ENCODE measurements around the gene POU2F3. TPM values are rescaled to one million over a fixed set of nuclear protein-coding genes. Genes with fewer than 3 reads are reported as not detected.

POU2F3 gene
- total RNA-seq, 1 experiment from 2014 or later: 0.62 TPM

- H3K36me3 ChIP-seq (ENCODE audit: low read depth, low read length): no peaks in the 10 kb centered on the region
- no peak overlapping the region for H3K4me2 ChIP-seq (ENCODE audit: low read length)
- H3K27me3 ChIP-seq (ENCODE audit: low read length): peaks cover 3% of the 10 kb centered on the region; the same call in 1 of the 2 replicates
- BruUV-seq (replicated peaks): no TSS peak
- H3K9me3 ChIP-seq (ENCODE audit: low read length): no peaks in the 10 kb centered on the region
- TF ChIP-seq EZH2phosphoT487 (IDR thresholded peaks at IDR 0.05; ENCODE audit: borderline replicate concordance, low read length) (no peak), EZH2 (IDR thresholded peaks at IDR 0.05; ENCODE audit: low read length, unreplicated experiment) (no peak), CTCF (conservative IDR thresholded peaks at IDR 0.05; ENCODE audit: low read depth, low read length) (no peak)
- H3K9ac ChIP-seq (ENCODE audit: low read length): no peak overlapping the region
- H3K4me1 ChIP-seq (ENCODE audit: insufficient read depth, low read length): no peaks in the 10 kb centered on the region
- DNase-seq (no peak), ATAC-seq (no peak)
- no peak overlapping the region for H3K4me3 ChIP-seq (ENCODE audit: low read length)
- no peaks in the 10 kb centered on the region for H3K79me2 ChIP-seq (ENCODE audit: low read length)
- POLR2A ChIA-PET (ENCODE audit: unreplicated experiment): no interaction called here
- no peak overlapping the region for H2AFZ ChIP-seq (ENCODE audit: low read length)
- no peaks in the 10 kb centered on the region for H4K20me1 ChIP-seq (ENCODE audit: low read length)
- no peaks in the 10 kb centered on the region for H3F3A ChIP-seq (ENCODE audit: low read length, unreplicated experiment)
- H3K9me2 ChIP-seq (replicated peaks; ENCODE audit: low read length): no peaks in the 10 kb centered on the region
- no peak overlapping the region for H3K27ac ChIP-seq (ENCODE audit: low read length)
- CTCF ChIA-PET: no interaction called here
- intact Hi-C loops (cut with micrococcal nuclease): no loop called here
Observed at GRCh38 chr11:120198403-120198786, 41.5 kb upstream of the POU2F3 start.

- Histone ChIP-seq H4K20me1 (ENCODE audit: low read length) (no peaks in the 10 kb centered on the region), H3K4me2 (ENCODE audit: low read length) (no peak overlapping the region), H3K9me2 (replicated peaks; ENCODE audit: low read length) (no peaks in the 10 kb centered on the region), H3K9ac (ENCODE audit: low read length) (no peak overlapping the region), H2AFZ (ENCODE audit: low read length) (no peak overlapping the region), H3K27ac (ENCODE audit: low read length) (no peak overlapping the region), H3K4me1 (ENCODE audit: insufficient read depth, low read length) (no peaks in the 10 kb centered on the region), H3F3A (ENCODE audit: low read length, unreplicated experiment) (no peaks in the 10 kb centered on the region), H3K36me3 (ENCODE audit: low read depth, low read length) (no peaks in the 10 kb centered on the region), H3K79me2 (ENCODE audit: low read length) (no peaks in the 10 kb centered on the region), H3K27me3 (ENCODE audit: low read length) (peaks cover 3% of the 10 kb centered on the region; the same call in 1 of the 2 replicates), H3K9me3 (ENCODE audit: low read length) (no peaks in the 10 kb centered on the region), H3K4me3 (ENCODE audit: low read length) (no peak overlapping the region)
- CTCF ChIA-PET: no interaction called here
- no TSS peak for BruUV-seq (replicated peaks)
- DNase-seq (no peak), ATAC-seq (no peak)
- no peak for TF ChIP-seq EZH2phosphoT487 (IDR thresholded peaks at IDR 0.05; ENCODE audit: borderline replicate concordance, low read length)
- intact Hi-C loops (cut with micrococcal nuclease): no loop called here
- POLR2A ChIA-PET (ENCODE audit: unreplicated experiment): no interaction called here
Observed at GRCh38 chr11:120198787-120199469, 41.0 kb upstream of the POU2F3 start.

- H3K9me2 ChIP-seq (replicated peaks; ENCODE audit: low read length): no peaks in the 10 kb centered on the region
- H3K79me2 ChIP-seq (ENCODE audit: low read length): no peaks in the 10 kb centered on the region
- DNase-seq (no peak), ATAC-seq (no peak)
- intact Hi-C loops (cut with micrococcal nuclease): no loop called here
- no peaks in the 10 kb centered on the region for H3K4me1 ChIP-seq (ENCODE audit: insufficient read depth, low read length)
- TF ChIP-seq EZH2phosphoT487 (IDR thresholded peaks at IDR 0.05; ENCODE audit: borderline replicate concordance, low read length) (no peak), EZH2 (IDR thresholded peaks at IDR 0.05; ENCODE audit: low read length, unreplicated experiment) (no peak), CTCF (conservative IDR thresholded peaks at IDR 0.05; ENCODE audit: low read depth, low read length) (no peak)
- H2AFZ ChIP-seq (ENCODE audit: low read length): no peak overlapping the region
- no peak overlapping the region for H3K9ac ChIP-seq (ENCODE audit: low read length)
- H3K9me3 ChIP-seq (ENCODE audit: low read length): no peaks in the 10 kb centered on the region
- peaks cover 3% of the 10 kb centered on the region; the same call in 1 of the 2 replicates for H3K27me3 ChIP-seq (ENCODE audit: low read length)
- no peak overlapping the region for H3K4me2 ChIP-seq (ENCODE audit: low read length)
- no peaks in the 10 kb centered on the region for H3K36me3 ChIP-seq (ENCODE audit: low read depth, low read length)
- no peaks in the 10 kb centered on the region for H3F3A ChIP-seq (ENCODE audit: low read length, unreplicated experiment)
- H4K20me1 ChIP-seq (ENCODE audit: low read length): no peaks in the 10 kb centered on the region
- H3K4me3 ChIP-seq (ENCODE audit: low read length): no peak overlapping the region
- ChIA-PET CTCF (no interaction called here), POLR2A (ENCODE audit: unreplicated experiment) (no interaction called here)
- BruUV-seq (replicated peaks): no TSS peak
- no peak overlapping the region for H3K27ac ChIP-seq (ENCODE audit: low read length)
Observed at GRCh38 chr11:120199613-120200012, 40.3 kb upstream of the POU2F3 start.
